ENCODE data around the gene FUT6.
"Not testable (repeated sequence)": the region's sequence is repeated elsewhere in the genome, so short reads cannot be mapped to it uniquely, and the experiment has no call there.

The FUT6 gene

DNA sequence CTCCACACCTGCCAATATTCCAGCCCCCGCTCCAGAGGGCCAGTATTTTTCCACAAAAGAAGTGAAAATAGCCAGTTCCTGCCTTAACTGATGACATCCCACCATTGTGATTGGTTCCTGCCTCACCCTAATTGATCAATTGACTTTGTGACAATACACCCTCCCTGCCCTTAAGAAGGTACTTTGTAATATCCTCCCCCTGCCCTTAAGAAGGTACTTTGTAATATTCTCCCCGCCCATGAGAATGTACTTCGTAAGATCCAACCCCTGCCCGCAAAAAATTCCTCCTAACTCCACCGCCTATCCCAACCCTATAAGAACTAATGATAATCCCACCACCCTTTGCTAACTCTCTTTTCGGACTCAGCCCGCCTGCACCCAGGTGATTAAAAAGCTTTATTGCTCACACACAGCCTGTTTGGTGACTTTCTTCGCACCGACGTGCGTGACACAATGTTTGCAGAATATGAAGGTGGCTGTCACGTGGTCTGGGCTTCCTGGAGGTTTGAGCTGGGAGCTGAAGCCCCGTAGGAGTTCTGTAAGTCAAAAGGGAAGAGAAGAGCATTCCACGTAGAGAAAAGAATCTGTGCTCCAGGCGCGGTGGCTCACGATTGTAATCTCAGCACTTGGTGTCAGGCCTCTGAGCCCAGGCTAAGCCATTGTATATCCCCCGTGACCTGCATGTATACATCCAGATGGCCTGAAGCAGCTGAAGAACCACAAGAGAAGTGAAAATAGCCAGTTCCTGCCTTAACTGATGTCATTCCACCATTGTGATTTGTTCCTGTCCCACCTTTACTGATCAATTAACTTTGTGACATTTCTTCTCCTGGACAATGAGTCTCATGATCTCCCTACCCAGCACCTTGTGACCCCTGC lies 17.9 kb upstream of the FUT6 start:
- DNase-seq = no peak

GRCh38 chr19:5855151-5855550 lies 15.6 kb upstream of the FUT6 start:
- not testable (repeated sequence) for DNase-seq

DNA sequence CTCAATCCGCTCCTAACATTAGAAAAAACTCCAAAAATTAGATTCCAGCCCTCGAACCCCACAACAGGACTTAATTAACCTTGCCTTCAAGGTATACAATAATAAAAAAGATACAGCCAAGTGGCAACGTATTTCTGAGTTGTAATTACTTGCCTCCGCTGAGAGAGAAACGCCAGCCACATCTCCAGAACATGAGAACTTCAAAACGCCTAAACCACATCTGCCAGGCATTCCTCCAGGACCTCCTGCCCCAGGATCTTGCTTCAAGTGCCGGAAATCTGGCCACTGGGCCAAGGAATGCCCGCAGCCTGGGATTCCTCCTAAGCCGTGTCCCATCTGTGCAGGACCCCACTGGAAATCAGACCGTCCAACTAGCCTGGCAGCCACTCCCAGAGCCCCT lies 14.6 kb upstream of the FUT6 start:
- not testable (repeated sequence) for DNase-seq

GRCh38 chr19:5851302-5851701 lies 11.8 kb upstream of the FUT6 start, which contains the start of gene FUT3:
TSS of gene FUT3 (minus strand) at chr19:5851449.
- DNase-seq = no peak

GRCh38 chr19:5850743-5851293 lies 11.3 kb upstream of the FUT6 start:
- DNase-seq = no peak

DNA sequence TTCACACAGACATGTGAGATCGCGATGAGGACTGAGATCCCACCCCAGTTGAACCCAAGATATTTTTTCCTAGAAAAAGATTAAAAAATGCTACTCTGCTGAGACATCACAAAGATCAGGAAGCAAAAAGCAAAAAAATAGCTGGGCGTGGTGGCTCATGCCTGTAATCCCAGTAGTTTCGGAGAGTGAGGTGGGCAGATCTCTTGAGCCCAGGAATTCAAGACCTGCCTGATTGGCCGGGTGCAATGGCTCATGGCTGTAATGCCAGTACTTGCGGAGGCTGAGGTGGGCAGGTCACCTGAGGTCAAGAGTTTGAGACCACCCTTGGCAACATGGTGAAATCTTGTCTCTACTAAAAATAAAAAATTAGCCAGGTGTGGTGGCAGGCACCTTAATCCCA lies 10.7 kb upstream of the FUT6 start:
- DNase-seq = no peak

DNA sequence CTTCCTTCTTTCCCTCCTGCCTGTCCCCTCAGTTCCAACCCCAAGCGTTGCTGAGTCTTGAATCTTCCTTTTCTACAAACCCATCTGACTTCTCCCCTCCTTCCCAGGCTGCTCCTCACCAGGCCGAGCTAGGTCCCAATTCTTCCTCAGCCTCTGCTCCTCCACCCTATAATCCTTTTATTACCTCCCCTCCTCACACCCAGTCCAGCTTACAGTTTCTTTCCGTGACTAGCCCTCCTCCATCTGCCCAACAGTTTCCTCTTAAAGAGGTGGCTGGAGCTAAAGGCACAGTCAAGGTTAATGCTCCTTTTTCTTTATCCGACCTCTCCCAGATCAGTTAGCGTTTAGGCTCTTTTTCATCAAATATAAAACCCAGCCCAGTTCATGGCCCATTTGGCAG lies 9.1 kb upstream of the FUT6 start:
- DNase-seq = not testable (repeated sequence)

DNA sequence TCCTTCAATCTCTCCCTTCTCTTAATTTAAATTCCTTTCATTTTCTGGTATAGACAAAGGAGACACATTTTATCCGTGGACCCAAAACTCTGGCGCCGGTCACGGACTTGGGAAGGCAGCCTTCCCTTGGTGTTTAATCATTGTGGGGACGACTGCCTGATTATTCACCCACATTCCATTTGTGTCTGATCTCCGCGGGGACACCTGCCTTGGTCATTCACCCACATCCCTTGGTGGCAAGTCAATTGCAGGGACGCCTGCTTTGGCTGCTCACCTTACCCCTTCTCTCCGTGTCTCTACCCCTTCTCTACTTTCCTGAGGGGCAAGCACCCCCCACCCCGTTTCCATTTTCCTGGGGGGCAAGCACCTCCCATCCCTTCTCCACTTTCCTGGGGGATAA lies 8.3 kb upstream of the FUT6 start:
- not testable (repeated sequence) for DNase-seq

DNA sequence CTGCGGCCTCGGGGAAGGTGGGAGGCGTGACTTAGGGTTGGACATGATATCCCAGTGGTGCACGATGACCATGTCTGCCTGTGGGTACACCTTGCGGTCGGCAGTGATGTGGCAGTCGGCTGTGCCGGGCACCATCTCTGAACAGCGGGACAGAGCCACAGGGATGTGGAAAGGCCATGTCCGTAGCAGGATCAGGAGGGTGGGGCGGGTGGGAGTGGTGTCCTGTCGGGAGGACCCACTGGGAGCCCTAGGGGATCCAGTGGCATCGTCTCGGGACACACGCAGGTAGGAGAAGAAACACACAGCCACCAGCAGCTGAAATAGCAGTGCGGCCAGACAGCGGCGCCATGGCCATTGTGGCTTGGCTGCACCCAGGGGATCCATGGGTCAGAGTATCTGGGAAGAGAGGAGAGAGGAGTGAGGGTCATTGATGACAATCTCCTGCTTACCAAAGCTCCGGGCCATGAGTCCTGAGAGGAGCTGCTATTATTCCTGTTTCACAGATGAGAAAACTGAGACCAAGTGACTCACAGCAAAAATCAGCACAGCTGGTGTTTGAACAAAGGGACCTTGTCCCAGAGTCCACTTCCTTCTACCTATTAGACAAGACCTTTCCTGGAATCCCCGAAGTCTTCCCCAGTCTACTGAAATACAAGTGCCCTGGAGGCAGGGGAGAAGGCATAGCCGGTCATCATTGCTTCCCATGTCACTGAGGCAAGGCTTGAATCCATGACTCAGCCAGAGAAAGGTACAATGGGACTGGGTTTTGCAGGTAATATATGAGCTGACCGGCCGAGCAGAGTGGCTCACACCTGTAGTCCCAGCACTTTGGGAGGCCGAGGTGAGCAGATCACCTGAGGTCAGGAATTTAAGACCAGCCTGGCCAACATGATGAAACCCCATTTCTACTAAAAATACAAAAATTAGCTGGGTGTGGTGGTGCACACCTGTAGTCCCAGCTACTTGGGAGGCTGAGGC lies 5.2 kb upstream of the FUT6 start:
- DNase-seq = no peak

- DNase-seq = no peak
Observed at GRCh38 chr19:5843295-5843927, 3.9 kb upstream of the FUT6 start.

DNA sequence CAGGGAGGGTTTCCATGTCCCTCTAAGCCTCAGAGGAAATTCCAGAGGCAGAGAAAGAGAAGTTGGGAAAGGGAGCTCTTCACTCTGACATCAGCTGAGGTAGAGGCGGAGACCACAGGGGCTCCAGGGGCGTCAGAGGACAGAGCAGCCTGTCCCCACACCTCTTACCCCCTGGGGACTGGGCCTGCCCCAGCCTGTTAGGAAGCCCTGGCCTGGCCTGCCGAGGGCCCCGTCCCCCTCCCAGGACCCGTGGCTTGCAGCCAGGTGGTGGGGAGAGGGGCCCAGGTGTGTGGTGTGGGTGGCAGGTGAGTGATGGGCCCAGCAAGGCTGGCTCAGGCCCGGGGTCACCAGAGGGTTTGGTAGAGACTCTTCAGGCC lies 2.2 kb upstream of the FUT6 start:
- not testable (repeated sequence) for DNase-seq

- no peak for DNase-seq
Observed at GRCh38 chr19:5838353-5839064, 993 bp downstream of the FUT6 start.

DNA sequence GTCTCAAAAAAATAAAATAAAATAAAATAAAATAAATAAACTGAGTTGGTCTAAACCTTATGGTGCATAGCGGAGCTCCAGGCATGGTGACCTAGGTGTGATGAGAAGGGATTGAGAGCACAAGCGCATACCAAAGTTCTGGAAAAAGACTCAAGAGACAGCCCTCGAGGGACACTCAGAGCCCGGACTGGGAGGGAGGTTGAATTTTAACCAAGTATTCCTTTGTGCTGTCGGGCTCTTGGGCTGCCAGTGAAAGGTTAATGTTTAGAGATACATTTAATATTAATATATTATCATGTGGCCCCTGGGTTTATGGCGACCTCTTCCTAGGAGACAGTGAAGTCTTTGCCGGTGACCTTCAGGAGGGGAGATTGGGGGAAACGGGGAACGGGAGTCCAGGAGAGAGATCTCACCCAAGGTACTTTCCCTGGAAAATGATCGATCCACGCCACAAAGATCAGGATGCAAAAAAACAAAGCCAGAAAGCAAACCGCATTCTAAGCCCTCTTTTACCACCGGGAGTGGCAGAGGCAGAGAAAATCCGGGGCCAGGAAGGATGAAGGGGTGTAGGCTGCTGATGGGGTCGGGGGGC lies 1.6 kb downstream of the FUT6 start:
- DNase-seq = no peak

GRCh38 chr19:5832527-5833216 lies 6.8 kb downstream of the FUT6 start:
- DNase-seq = no peak

- no peak for DNase-seq
Observed at GRCh38 chr19:5832061-5832460, 7.4 kb downstream of the FUT6 start.

DNA sequence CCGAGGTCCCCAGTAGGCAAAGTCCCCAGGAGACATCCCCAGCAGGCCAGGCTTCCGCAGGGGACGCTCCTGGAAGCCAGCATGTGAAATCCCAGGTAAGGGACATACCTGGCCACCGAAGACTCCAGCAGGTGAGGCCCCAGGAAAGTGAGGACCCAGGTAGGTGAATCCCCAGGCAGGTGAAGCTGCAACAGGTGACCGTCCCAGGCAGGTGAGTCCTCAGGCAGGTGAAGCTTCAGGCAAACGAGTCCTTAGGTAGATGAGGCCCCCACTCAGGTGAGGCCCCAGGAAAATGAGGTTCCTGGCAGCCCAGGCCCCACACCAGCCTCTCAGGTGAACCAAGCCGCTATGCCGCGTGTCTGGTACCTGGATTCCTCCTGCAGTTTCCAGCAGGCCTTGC lies 8.3 kb downstream of the FUT6 start:
- DNase-seq = no peak

DNA sequence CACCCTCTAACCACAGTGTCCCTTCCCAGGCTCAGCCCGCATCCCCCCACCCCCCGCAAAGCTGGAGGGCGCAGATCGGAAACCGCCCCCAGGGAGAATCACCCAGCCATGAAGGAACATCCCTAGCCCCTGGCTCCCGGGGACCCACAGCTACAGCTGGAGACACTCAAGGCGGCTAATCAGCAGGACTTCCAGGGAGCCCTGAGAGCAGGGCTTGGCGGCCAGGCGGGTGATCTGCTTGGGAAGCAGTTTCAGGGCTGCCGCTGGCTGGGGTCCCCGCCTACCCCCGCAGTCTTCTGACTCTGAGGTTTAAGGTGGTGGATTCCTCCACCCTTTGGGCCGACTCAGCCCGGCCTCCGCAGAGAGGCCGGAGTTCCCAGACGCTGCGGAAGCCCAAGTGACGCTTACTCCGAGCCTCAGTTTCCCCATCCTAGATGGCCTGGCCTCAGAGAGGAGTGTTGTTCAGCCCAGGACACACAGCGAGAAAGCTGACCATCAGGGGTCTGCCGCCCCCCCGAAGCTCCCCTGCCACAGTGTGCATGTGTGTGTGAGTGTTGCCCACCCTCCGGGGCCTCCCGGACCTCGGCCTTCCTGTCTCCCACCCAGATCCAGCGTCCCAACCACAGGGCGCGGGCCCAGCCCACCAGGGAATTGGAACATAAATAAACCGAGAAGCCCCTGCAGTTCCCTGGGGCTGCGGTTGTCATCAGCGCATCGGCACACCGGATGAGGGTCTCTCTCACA lies 9.8 kb downstream of the FUT6 start:
- DNase-seq = no peak

GRCh38 chr19:5828661-5829566 lies 10.6 kb downstream of the FUT6 start:
- peak; percentile 23 to 25 for DNase-seq

All from stimulated activated CD4-positive, alpha-beta T cell treated with anti-CD3 and anti-CD28 coated beads, Interleukin-2, amount 100 ng/mL, for 48 hours (primary cell).